Neuronal stem cell (in vitro differentiated cells): ENCODE data around the gene SDC4.
A peak's percentile ranks its signal among the peaks of the same experiment; 100 is the strongest.

ENCODE experiments used
- DNase-seq: peaks from one replicate; pipeline ENCODE4 v3.0.0-alpha.2; 2013; ENCODE audit warnings: low spot score
- H2AFZ ChIP-seq: one replicate; pipeline ENCODE4 v1.6.1; 2013; ENCODE audit warnings: mild to moderate bottlenecking, low read length, inconsistent platforms
- H2AK5ac ChIP-seq: 2 replicates; pipeline ENCODE4 v1.6.1; 2013; ENCODE audit warnings: low read depth, mild to moderate bottlenecking, inconsistent platforms, low read length, moderate library complexity, mixed read lengths
- H2BK120ac ChIP-seq: 2 replicates; pipeline ENCODE4 v1.6.1; 2013; ENCODE audit warnings: low read depth, mild to moderate bottlenecking, inconsistent platforms, low read length, moderate library complexity, mixed read lengths
- H2BK12ac ChIP-seq: one replicate; pipeline ENCODE4 v1.6.1; 2013; ENCODE audit warnings: low read length, inconsistent platforms
- H2BK15ac ChIP-seq: 2 replicates; pipeline ENCODE4 v1.6.1; 2013; ENCODE audit warnings: mild to moderate bottlenecking, low read length, inconsistent platforms, mixed read lengths
- H2BK5ac ChIP-seq: one replicate; pipeline ENCODE4 v1.6.1; 2013; ENCODE audit warnings: inconsistent platforms, mild to moderate bottlenecking, low read length, moderate library complexity
- H3K14ac ChIP-seq: one replicate; pipeline ENCODE4 v1.6.1; 2013; ENCODE audit warnings: low read length, inconsistent platforms
- H3K18ac ChIP-seq: 2 replicates; pipeline ENCODE4 v1.6.1; 2013; ENCODE audit warnings: low read length, inconsistent platforms
- H3K23ac ChIP-seq: 2 replicates; pipeline ENCODE4 v1.6.1; 2013; ENCODE audit warnings: low read depth, mild to moderate bottlenecking, mixed read lengths, low read length, inconsistent platforms; ENCODE audit not compliant: poor library complexity
- H3K27ac ChIP-seq: replicated peaks from 3 replicates; pipeline ENCODE4 v1.5.1; 2013; ENCODE audit warnings: low read length, inconsistent platforms
- H3K27me3 ChIP-seq, 3 experiments: 2 replicates each; pipeline ENCODE4 v1.6.1; 2013; ENCODE audit warnings: low read length in 3 of 3, mild to moderate bottlenecking in 2 of 3, inconsistent platforms in 1 of 3, low read depth in 1 of 3, mixed read lengths in 1 of 3, moderate library complexity in 1 of 3; ENCODE audit not compliant: control insufficient read depth in 3 of 3, insufficient read depth in 3 of 3
- H3K36me3 ChIP-seq, 2 donors: replicated peaks in 1 of 2; 2 replicates each; pipeline ENCODE4 v1.6.1; 2013; ENCODE audit warnings: low read length in 2 of 2; ENCODE audit not compliant: control insufficient read depth in 2 of 2, insufficient read depth in 2 of 2
- H3K4ac ChIP-seq: 2 replicates; pipeline ENCODE4 v1.6.1; 2013; ENCODE audit warnings: inconsistent platforms, mild to moderate bottlenecking, low read length, moderate library complexity
- H3K4me1 ChIP-seq, 2 donors: 1 replicate in 1 of 2; 2 replicates in 1 of 2; pipeline ENCODE4 v1.6.1; 2013; ENCODE audit warnings: low read length in 2 of 2, low read depth in 1 of 2; ENCODE audit not compliant: control insufficient read depth in 2 of 2, insufficient read depth in 1 of 2
- H3K4me2 ChIP-seq: one replicate; pipeline ENCODE4 v1.6.1; 2013; ENCODE audit warnings: mild to moderate bottlenecking, low read length, inconsistent platforms; ENCODE audit not compliant: insufficient read depth, poor library complexity, severe bottlenecking
- H3K4me3 ChIP-seq, 2 donors: 2 replicates each; pipeline ENCODE4 v1.5.1; 2013; ENCODE audit warnings: low read length in 2 of 2, mild to moderate bottlenecking in 2 of 2, inconsistent platforms in 1 of 2, moderate library complexity in 1 of 2
- H3K79me1 ChIP-seq: one replicate; pipeline ENCODE4 v1.6.1; 2013; ENCODE audit warnings: low read depth, mild to moderate bottlenecking, inconsistent platforms, low read length, moderate library complexity
- H3K9ac ChIP-seq: one replicate; pipeline ENCODE4 v1.6.1; 2013; ENCODE audit warnings: mild to moderate bottlenecking, low read depth, low read length, inconsistent platforms; ENCODE audit not compliant: poor library complexity
- H3K9me3 ChIP-seq, 2 donors: replicated peaks in 1 of 2; 2 replicates each; pipeline versions ENCODE3 to v1.6.1; 2013; ENCODE audit warnings: low read length in 2 of 2, mild to moderate bottlenecking in 2 of 2, inconsistent platforms in 1 of 2, low read depth in 1 of 2, mixed read lengths in 1 of 2, moderate library complexity in 1 of 2; ENCODE audit not compliant: control insufficient read depth in 2 of 2, insufficient read depth in 1 of 2
- H4K8ac ChIP-seq: one replicate; pipeline ENCODE4 v1.6.1; 2013; ENCODE audit warnings: low read depth, mild to moderate bottlenecking, inconsistent platforms, low read length, moderate library complexity
- H4K91ac ChIP-seq: one replicate; pipeline ENCODE4 v1.6.1; 2013; ENCODE audit warnings: low read length, low read depth, mild to moderate bottlenecking, inconsistent platforms; ENCODE audit not compliant: poor library complexity
- WGBS, 2 donors: extraction: QIAGEN DNeasy Blood & Tissue Kit; methylation state at CpG; one replicate each; pipeline ENCODE4 v1.1.7; 2013; ENCODE audit warnings: missing lambda C conversion rate in 2 of 2, mixed read lengths in 1 of 2; ENCODE audit not compliant: insufficient read length in 2 of 2, insufficient replicate concordance in 1 of 2; ENCODE audit errors: extremely low coverage in 2 of 2; 5-methylcytosine and 5-hydroxymethylcytosine counted together

Gene SDC4

DNA sequence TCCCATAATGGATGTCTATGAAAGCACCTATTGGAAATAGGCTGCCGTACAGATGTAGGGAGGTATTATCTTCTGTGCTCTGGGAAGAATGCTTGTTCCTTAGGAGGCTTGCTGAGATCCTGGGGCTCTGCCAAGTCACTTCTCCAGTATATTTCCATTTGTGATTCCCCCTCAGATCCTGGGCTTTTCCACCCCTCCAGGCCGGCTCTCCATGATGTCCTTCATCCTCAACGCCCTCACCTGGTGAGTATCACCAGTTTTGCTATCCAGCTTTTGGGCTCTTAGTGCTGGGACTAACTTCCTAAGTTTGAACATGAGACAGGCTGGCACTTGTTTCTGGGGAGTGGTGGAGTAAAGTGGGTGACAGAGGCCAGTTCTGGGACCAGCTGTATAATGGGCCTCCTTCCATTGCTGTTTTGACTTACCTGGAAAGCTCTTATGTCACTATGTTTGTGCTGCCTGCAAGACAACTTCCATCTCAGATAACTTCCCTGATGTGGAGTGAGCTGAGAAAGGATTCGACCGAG lies 17.3 kb upstream of the SDC4 start:
- H2AFZ ChIP-seq: no peak overlapping the region
- H3K23ac ChIP-seq: no peak overlapping the region
- no CpG with 5 or more reads among the region's 5 CpGs for WGBS, 2 donors
- no peak overlapping the region for H2BK5ac ChIP-seq
- H3K4me2 ChIP-seq: no peak overlapping the region
- no peak overlapping the region for H2BK15ac ChIP-seq
- no peak for DNase-seq
- no peak overlapping the region for H3K4me3 ChIP-seq
- no peak overlapping the region for H3K14ac ChIP-seq
- peaks cover 2 to 5% of the 10 kb centered on the region in 2 donors for H3K4me1 ChIP-seq
- H4K8ac ChIP-seq: no peak overlapping the region
- H2AK5ac ChIP-seq: no peak overlapping the region
- H3K9ac ChIP-seq: no peak overlapping the region
- H4K91ac ChIP-seq: no peak overlapping the region
- H3K79me1 ChIP-seq: peaks cover 2% of the 10 kb centered on the region
- H3K27ac ChIP-seq: no peak overlapping the region
- H3K4ac ChIP-seq: no peak overlapping the region
- H3K36me3 ChIP-seq: peaks cover 20 to 41% of the 10 kb centered on the region in 2 donors
- H2BK120ac ChIP-seq: no peak overlapping the region
- H3K27me3 ChIP-seq: no peaks in the 10 kb centered on the region
- H3K18ac ChIP-seq: no peak overlapping the region
- no peak overlapping the region for H2BK12ac ChIP-seq
- no peaks in the 10 kb centered on the region for H3K9me3 ChIP-seq

DNA sequence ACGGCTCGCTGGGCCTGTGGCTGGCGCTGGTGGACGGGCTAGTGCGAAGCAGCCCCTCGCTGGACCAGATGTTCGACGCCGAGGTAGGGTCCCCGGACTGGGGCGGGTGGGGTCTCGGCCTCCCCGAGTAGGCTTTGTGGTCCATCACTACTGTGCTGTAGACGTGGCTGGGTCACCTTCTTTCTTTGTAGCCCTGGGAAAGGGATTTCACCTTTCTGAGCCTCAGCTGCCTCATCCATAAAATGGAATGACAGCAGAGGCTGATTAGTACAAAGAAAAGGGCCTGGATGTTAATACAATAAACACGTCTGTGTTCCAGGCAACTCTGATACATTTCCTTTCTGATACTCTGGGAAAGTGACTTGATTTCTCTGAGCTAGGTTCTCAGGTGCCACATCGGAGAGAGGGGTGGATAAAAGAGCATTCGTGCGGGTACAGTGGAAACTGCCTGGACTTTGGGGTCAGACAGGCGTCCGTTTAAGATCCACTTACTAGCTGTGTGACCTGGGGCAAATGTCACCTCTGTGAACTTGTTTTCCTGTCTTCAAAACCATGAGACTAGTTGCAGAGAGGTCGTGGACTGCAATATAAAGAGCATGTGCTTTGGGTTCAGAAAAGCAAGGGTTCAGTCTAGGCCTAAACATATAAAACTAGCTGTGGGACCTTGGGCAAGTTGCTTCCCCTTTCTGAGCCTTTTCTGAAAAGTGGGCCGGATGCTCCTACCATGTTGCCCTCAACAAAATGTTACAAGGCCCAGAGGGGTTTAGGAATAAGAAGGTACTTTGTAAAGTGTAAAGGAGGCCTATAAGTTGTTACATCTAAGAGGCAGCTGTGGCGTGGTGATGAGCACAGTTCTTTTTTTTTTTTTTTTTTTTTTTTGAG lies 15.6 kb upstream of the SDC4 start:
- Histone ChIP-seq H3K4me2 (peak overlapping the region; percentile 63), H2BK15ac (peak overlapping the region; percentile 57), H4K91ac (no peak overlapping the region)

DNA sequence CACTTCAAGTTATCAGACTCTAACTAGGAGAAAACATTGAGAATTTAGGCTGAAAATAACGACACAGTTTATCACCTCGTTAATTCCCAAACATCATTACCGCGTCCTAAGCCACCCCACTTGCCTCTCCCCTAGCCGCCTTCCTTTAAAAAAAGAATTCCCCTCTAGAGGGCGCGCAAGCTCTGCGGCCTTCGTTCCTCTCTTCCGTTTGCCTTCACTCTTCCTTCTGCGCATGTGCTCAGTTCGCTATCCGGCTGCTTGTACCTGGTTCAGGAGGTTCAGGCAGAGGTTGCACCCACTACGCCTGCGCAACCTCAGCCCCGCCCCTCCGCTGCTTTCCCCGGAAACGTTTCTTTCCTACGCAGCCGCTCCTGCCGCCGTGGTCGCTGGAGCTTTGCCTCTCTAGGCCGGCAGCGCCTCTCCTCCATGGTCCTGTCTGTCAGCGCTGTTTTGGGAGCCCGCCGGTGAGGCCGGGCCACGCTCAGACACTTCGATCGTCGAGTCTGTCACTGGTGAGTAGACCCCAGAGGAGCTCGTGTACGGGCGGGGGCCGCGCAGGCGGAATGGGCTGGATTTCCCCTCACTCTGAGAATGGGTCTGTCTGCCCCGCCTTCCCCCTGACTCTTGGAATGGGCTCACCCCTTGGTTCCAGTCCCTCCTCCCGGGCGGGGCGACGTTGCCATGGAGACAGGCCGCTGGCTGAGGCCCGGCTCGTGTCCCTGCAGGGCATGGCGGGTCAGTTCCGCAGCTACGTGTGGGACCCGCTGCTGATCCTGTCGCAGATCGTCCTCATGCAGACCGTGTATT lies 14.8 kb upstream of the SDC4 start, which contains the start of gene SYS1:
TSS of gene SYS1 (plus strand) at position 353 of the 807 bp plus-strand sequence. CDS start at position 729, 376 bp downstream.
- Histone ChIP-seq H2AFZ (peak within 1 kb of the TSS; percentile 97), H3K27me3 (no peaks in the 10 kb centered on the region), H3K14ac (no peak within 1 kb of the TSS), H3K36me3 (peaks cover 16 to 29% of the 10 kb centered on the region in 2 donors), H2BK15ac (peak within 1 kb of the TSS; percentile 57), H2BK5ac (no peak within 1 kb of the TSS), H3K27ac (peak within 1 kb of the TSS; percentile 85), H3K79me1 (peaks cover 2% of the 10 kb centered on the region), H3K4ac (no peak within 1 kb of the TSS), H2BK12ac (peak within 1 kb of the TSS; percentile 12), H3K18ac (peak within 1 kb of the TSS; percentile 94), H2AK5ac (no peak within 1 kb of the TSS), H4K91ac (no peak within 1 kb of the TSS), H3K23ac (peak within 1 kb of the TSS; percentile 92), H3K4me1 (peaks cover 5% of the 10 kb centered on the region in 2 donors), H3K4me3 (peak within 1 kb of the TSS; percentile 86 to 89), H3K9me3 (no peaks in the 10 kb centered on the region), H3K9ac (peak within 1 kb of the TSS; percentile 99), H3K4me2 (peak within 1 kb of the TSS; percentile 63), H2BK120ac (no peak within 1 kb of the TSS), H4K8ac (peak within 1 kb of the TSS; percentile 99)
- WGBS, 2 donors: no CpG with 5 or more reads among the region's 55 CpGs
- peak; percentile 98 for DNase-seq

More for the DNA sequence above, 15.6 kb upstream of the SDC4 start:
- Histone ChIP-seq H2AK5ac (no peak overlapping the region), H2BK120ac (no peak overlapping the region), H3K18ac (peak overlapping the region; percentile 94), H3K4me3 (peak overlapping the region; percentile 86 to 89), H3K9ac (peak overlapping the region; percentile 99), H3K9me3 (no peaks in the 10 kb centered on the region), H3K4ac (no peak overlapping the region), H4K8ac (no peak overlapping the region), H3K27me3 (no peaks in the 10 kb centered on the region), H3K4me1 (peaks cover 5% of the 10 kb centered on the region in 2 donors), H3K27ac (no peak overlapping the region), H2AFZ (peak overlapping the region; percentile 97), H3K23ac (no peak overlapping the region), H3K36me3 (peaks cover 20 to 37% of the 10 kb centered on the region in 2 donors), H3K14ac (no peak overlapping the region), H2BK5ac (no peak overlapping the region), H3K79me1 (peaks cover 2% of the 10 kb centered on the region), H2BK12ac (peak overlapping the region; percentile 12)
- DNase-seq: no peak
- no CpG with 5 or more reads among the region's 23 CpGs for WGBS, 2 donors
